Measurements from ENCODE around the gene RWDD4.

GRCh38 chr4:183624548-183624947 lies 34.4 kb downstream of the RWDD4 start:
- TF ChIP-seq, protein P1, sequence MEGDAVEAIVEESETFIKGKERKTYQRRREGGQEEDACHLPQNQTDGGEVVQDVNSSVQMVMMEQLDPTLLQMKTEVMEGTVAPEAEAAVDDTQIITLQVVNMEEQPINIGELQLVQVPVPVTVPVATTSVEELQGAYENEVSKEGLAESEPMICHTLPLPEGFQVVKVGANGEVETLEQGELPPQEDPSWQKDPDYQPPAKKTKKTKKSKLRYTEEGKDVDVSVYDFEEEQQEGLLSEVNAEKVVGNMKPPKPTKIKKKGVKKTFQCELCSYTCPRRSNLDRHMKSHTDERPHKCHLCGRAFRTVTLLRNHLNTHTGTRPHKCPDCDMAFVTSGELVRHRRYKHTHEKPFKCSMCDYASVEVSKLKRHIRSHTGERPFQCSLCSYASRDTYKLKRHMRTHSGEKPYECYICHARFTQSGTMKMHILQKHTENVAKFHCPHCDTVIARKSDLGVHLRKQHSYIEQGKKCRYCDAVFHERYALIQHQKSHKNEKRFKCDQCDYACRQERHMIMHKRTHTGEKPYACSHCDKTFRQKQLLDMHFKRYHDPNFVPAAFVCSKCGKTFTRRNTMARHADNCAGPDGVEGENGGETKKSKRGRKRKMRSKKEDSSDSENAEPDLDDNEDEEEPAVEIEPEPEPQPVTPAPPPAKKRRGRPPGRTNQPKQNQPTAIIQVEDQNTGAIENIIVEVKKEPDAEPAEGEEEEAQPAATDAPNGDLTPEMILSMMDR (IDR thresholded peaks at IDR 0.05), result no peak
- TF ChIP-seq POLR2AphosphoS5 (IDR thresholded peaks at IDR 0.05; ENCODE audit: insufficient read depth in 1 of 2, low read depth in 1 of 2), result no peak

Measured in vagina (tissue), 2 donors.